NCI-H2196 treated with DMSO at 0.1 percent for 48 hours (cell line): ENCODE data around the gene PDZD2.
"Not testable (repeated sequence)": the region's sequence is repeated elsewhere in the genome, so short reads cannot be mapped to it uniquely, and the experiment has no call there.

Experiments
- DNase-seq: peaks from one replicate; lab custom pipeline; 2025; ENCODE audit not compliant: unreplicated experiment; lab: John Stamatoyannopoulos, UW

Gene PDZD2

DNA sequence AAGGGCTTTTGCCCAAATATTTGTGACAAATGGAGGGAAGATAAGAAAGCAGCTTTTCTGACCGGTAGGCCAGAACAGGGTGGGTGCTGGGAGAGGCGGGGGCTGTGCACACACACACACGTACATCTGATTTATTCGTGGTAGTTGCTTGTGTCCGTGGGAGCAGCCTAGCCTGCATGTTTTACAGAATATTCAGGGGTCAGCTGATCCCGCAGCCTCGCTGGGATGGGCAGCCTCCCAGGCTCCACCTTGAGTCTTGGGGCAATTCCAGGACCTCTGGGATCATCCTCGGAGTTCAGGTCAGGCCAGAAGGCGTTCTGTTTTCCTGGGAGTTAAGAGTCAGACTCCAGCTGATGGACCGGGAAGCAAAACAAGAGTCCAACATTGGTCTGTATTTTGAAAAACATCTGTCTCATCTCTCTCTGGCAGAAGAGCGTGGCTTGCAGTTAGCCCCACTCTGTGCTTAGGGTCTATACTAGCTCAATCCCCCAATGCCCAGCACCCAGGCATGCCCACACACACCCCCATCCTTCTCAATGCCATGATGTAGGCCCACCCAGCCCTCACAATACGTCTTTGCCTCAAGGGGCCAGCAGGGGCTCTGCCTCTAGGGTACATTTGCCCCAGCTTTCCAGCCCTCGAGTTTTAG, 324.6 kb downstream of the PDZD2 start:
- no peak for DNase-seq

DNA sequence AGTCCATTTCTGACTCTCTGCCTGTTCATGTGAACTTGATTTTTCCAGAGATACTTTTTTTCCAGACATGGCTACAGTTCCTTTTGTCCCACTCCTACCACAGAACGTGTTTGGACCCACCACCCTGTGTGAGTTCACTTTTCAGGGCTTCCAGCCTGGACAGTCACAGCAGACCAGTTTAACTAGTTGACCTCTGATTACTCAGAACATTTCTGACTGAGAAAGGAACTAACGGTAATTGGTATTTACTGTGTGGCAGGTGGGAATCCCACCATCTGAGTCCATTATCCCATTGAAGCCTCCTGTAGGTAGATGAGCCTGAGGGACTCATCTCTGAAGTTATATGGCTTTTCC, 325.1 kb downstream of the PDZD2 start:
- DNase-seq = no peak

DNA sequence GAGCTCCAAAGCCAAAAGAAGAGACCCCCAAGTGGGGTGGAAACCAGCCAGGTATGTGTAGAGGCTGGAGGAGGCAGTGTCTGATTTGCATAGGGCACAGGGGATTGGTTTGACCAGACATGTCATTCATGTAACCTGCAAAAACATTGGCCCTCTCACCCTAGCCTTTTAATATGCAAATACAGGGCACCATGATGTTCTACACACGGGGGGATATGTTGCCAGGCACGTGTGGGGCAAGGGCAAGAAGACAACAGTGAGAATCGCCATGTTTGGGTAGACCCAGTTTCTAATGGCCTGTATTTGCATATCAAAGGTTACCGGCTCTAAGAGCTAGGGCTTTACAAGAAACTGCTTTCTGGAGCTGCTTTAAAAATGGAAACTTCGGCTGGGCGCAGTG, 326.3 kb downstream of the PDZD2 start:
- DNase-seq = no peak

DNA sequence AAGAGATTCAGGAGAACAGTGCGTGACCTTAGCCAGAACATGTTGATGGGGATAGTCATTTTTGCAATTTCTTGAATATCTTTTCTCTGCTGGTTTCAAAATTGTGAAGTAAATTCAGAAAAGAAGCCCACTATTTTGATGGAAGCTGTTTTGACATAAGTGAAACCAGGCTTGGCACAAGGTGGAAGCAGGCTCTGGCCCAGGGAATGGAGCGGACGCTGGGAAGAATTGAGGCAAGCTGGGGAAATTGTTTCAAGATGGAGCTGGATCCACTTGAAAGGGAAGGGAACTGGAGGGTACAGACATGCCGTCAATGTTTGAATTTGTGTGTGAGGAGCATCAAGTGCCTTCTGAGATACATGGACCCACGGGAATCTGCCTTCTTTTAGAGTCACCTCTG, 328.0 kb downstream of the PDZD2 start:
- no peak for DNase-seq

DNA sequence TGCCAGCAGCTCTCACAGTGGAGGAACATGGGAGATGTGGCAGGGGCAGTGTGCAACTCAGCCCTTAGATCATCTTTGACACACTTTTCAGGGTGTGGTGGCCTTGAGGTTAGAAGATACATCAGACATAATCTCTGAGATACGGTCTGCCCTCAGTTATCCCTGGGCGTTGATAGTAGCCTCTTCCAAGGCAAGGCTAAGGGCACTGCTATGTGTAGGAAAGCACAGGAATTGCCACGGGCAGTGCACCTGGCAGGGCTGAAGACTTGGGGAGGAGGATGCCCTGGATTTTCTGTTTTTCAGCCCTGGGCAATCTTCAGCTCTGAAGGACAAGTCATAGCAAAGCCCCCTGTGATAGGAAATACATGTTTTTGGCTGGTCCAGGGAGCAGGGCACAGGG, 328.5 kb downstream of the PDZD2 start:
- no peak for DNase-seq

DNA sequence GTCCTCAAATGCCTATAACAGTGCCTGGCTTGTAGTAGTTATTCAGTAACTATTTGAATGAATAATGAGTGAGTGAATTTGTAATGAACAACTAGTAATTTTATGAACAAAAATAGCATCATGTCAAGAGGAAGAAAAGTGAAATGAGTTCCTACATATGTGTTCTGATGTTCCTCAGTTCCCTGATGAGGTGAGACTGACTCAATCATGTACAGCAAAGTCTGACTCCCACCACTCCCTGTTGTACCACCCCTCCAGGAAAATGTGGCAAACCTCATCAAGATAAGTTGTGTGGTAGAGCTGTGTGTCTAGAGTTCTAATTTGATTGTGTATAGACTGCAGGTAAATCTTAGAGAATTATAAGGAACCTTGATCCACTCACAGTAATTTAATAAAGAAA, 333.6 kb downstream of the PDZD2 start:
- DNase-seq = no peak

DNA sequence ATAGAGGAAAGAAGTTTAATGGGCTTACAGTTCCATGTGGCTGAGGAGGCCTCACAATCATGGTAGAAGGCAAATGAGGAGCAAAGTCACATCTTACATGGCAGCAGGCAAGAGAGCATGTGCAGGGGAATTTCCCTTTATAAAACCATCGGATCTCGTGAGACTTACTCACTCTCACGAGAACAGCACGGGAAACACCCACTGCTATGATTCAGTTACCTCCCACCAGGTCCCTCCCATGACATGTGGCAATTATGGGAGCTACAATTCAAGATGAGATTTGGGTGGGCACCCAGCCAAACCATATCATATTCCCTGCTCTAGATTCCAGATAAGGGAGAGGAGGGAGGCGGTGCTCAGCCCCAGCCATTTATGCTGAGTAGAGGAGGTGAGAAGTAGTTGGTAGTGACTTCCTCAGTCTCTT, 336.3 kb downstream of the PDZD2 start:
- DNase-seq = not testable (repeated sequence)

DNA sequence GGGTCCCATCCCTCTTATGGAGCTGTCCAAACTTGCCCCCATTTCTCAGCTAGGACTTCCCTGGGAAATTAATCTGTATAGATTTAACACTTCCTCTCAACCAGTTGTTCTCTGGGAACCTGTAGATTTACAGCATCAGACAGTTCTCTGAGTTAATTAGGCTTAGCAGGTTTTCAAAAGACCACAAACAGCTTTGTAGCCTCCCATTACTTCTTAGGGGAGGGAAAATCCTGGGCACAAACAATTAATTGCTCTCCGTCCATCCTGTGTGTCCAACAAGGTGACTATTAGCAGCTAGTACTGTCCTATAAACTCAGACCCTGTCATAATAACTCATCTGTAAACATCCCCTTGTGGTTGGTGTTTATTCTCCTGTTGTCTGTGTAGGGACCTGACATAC, 337.2 kb downstream of the PDZD2 start:
- DNase-seq = no peak

DNA sequence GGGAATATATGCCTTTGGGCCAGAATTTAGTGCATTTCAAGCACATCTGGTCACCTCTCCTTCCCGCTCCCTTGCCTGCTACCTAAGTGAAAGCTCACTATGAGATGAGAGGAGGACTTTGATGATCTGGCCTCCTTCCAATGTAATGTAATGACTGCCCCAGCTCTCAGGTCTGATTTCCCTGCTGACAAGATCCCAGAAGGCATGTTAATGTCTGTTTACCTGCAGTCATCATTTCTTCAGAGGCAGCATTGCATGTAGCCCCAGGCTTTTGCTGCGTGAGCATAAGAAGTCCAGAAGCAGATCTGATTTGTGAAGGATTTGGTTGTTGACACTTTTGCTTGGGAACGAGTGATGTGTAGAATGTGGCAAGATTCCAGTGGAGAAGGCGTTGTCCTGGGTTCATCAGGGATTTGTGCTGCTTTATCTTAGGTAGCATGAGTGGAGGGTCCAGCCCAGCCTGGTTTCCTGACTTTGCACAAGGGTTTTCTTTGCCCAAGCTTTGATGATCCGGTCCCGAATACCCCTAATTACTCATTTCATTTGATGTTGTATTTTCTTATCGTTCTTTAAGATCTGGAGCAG, 342.5 kb downstream of the PDZD2 start:
- DNase-seq = no peak

DNA sequence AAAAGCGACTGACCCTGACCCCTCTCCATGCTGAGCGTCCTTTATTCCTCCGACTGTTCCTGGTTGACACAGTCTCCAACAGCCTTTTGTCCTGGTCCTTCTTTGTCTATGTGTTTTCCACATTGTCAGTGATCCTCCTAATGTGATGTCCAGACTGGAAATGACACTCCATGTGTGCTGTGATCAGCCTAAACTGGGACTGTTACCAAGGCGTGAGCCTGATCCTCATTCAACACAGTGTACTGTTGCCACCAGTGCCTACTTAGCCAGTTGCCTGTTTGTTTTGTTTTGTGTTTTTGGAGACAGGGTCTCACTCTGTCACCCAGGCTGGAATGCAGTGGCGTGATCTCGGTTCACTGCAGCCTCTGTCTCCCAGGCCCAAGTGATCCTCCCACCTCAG, 343.1 kb downstream of the PDZD2 start:
- no peak for DNase-seq

DNA sequence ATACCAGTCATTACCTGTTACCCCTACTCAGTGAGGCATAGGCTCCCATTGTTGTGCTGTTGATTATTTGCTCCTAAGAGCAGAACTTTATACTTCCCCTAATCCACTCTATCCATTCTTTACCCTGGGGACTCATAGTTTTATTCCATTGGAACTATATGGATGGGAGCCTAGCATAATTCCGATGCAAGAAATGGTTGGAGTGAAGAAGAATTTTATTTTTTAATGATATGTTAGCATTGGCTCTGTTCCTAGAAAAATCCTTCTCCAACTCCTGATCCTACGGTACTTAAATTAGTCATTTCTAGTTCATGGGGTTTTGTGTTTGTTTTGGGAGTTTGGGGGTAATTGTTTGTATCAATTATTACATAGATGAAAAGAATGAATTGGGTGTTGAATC, 343.7 kb downstream of the PDZD2 start:
- DNase-seq = no peak

DNA sequence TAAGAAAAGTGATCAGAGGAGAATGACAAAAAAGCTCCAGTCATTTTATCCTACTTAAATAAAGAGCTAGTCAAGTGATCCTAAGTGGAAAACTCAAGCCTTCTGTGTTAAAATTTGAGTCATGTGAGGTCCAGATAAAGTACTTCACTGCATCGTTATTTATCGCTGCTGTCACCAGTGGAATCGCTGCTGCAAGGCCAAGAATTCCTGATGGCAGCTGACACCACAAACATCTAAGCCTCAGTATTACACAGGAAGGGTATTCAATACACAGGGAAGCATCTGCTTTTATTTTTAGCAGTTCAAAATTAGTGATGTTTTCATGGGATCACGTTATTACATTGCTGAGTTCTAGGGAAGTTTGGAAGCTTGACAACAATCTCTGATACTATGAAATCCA, 344.9 kb downstream of the PDZD2 start:
- no peak for DNase-seq

DNA sequence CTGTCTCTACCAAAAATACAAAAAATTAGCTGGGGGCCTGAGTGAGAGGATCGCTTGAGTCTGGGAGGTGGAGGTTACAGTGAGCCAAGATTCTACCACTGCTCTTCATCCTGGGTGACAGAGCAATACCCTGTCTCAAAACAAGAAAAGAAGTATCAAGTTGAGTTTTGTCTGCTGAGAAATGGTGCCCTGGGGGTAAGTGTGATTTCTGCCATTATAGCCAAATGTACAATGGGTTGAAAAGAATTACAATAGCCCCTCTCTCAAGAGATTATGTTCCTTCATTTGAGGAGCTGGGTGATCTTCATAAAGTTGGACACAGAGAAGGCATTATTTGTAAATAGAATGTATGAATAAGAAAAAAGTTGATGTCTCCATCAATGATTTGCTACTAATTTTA, 345.8 kb downstream of the PDZD2 start:
- no peak for DNase-seq

DNA sequence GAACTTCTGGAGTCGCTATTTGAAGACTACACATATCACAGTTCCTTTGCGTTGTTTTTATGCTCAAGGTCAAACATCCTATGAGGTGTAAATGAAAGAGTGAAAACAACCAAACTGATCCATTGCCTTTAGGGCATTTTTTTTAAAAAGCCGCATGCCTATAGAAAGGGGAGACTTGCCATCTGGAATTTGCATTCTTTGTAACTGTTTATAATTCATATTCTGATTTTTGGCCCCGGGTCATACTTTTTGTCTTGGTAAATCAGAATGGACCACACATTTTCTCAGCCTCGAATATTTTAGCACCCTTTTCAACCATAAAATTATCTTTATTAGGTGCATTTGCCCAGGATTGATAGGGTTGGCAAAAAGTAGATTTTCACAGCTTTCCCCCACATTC, 347.2 kb downstream of the PDZD2 start:
- DNase-seq = no peak

DNA sequence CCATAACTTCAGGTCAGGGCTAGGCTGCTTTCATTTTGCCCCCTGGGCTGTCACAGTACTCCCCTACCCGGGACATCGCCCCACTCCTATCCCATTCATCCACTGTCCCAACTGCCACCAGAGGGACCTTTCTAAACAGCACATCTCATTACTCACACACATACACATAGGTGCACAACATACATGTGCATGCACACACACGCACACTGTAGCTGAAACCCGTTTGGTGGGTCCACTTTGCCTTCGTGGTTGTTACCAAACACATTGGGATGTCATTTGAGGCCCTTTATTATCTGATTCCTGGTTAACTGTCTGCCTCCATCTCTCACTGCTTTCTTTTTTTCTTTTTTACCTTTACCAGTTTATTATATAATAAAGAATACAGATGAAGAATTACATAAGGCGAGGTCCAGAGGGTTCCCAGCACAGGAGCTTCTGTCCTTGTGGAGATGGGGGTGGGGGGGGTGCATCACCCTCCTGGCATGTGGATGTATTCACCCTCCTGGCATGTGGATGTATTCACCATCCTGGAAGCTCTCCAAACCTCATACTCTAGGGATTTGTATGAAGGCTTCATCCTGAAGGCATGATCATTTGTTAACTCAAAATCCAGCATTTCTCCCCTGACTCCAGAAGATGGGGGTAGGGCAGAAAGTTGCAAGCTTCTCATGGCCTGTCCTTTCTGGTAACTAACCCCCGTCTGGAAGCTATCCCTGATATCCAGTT, 349.2 kb downstream of the PDZD2 start:
- DNase-seq = no peak

DNA sequence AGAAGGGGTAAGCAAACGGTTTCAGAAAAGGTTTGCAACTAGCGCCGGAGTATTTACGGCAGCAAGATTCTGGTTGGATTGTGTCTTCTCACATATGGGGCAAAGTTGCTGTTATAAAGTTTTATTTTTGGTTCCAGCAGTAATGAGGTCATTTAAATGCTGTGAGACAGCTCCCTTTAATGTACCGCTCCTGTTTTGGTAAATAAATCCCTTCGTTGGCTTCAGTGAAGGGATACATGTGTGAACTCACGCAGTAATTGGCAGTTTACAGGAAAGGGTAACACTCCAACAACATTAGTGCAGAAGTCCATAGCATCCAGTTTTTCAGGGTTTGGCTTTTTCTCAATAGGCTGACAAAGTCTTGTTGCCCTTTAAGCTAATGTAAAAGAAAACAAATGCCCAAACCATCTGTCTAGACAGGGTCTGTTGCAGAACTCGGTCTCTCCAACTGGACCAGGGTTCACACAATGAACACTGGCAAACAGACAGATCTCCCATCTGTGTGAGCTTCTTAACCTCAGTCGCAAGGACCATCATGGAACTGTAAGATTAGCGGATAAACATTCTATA, 351.2 kb downstream of the PDZD2 start:
- no peak for DNase-seq

DNA sequence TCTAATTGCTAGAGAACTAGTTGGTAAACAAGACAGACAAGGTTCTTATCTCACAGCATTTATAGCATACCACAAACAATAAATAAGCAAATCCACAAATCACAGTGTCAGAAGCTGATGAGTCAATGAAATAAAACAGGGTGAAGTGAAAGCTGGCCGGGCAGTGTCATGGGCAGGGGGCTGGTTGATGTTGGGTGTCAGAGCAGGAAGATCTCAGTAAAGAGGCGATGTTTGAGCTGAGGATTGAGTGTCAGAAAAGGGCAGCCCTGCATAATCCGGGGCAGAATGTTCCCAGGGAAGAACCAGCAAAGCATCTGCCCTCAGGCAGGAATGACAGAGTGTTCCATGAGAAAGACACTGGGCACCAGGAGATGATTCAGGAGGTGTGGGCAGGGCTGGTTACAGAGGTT, 351.8 kb downstream of the PDZD2 start:
- no peak for DNase-seq

DNA sequence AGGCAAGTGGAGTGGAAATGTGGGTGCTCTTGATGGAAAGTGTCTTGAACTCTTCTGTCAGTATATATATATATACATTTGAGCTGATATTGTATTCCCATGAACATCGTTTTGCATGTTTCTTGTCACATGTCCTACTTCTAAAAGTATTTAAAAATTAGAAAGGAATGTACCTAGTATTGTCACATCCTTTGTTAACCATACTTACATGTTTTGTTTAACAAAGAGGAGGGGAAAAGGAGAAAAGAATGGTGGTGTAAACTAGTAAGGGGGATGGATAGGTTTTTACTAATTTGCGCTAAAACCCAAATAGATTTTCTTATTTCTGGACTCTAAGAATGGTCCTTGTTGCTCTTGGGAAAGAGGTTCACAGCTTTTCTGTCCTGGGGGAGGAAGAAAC, 353.4 kb downstream of the PDZD2 start:
- DNase-seq = no peak

DNA sequence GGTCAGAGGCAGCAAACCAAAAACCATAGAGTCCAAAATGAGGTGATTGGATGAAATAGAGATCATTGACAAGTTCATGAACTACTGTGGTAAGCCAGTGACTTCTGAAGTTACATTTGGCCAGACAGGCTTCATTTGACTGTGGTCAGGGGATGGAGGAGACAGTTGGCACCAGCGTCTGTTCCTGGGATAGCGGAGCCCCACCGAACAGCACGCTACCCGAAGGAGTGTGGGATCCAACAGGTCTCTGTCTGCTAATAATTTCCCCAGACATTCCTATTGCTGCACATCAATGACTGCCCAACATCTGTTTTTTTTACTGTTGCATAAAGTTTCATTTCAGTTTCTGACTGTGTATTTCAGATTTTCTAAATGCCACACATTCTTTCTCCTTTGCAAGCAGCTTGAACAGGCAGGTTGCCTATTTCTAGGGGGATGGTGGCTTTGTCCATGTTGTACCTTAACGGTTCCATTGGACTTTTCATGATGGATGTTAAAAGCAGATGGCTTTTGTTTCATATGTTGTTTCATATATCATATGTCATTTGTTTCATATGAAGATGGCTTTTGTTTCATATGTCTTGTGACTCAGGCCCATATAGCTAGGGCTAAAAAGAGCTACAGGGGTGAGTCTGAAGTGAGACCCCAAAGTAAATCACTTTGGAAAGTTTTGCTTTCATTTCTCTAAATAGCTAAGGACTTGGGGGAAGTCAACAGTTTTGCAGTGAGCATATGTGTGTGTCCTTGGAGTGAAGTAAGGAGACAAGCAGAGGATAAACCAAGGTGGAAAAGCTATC, 354.4 kb downstream of the PDZD2 start:
- no peak for DNase-seq

DNA sequence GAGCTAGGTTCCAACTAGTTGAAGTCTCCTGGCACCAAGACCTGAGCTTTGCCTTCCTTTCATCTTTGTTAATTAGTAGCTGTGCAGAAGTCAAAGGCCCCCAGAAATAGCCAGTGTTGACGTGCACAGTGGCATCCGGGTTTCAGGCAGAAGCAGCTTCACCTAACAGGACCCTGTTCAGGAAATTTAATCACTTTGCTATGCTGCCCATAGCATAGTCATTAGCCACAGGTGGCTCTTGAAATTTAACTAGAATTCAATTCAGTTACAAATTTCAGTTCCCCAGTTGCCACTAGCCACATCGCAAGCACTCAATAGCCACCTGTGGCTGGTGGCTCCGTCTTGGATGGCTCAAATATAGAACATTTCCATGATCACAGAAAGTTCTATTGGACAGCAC, 356.1 kb downstream of the PDZD2 start:
- DNase-seq = no peak

DNA sequence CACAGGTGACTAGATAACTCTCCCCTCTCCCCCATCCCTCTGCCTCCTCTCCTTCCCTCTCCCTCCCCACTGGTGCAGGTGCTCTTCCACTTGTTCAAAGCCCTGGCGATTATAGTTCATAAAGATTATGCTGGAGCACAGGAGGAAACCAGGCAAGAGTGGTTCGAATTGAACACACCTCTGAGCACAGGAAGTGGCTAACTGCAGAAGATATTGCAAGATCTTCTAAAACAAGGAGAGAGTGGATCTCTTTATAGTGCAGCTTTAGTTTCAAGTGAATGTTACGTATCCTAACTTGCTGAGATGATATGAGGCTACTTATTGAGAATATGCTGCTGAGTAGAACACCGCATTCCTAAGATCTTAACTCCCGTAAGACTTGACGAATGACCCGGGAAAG, 356.8 kb downstream of the PDZD2 start:
- no peak for DNase-seq

DNA sequence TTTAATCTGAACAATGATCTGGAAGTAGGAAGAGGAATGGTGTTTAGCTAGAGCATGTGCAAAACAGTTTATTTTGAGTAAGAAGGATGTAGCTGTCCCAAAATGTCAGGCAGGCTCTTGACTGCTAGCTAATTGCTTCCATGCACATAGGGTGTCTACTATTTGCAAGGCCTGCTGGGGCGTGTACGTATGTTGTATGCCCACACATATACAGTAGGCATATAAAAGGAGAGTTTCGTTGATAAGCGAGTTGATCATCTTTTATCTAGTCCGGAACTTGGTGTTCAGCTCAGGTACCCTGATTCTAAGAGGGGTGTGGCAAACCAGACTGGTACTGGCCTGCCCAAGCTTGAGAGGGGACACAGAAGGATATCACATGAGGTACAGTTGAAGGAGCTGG, 358.0 kb downstream of the PDZD2 start:
- DNase-seq = no peak
